CD4-positive, alpha-beta T cell treated with Interleukin-21 for 1 hour (primary cell): ENCODE measurements around the gene AHNAK.
"Not testable (repeated sequence)": the region's sequence is repeated elsewhere in the genome, so short reads cannot be mapped to it uniquely, and the experiment has no call there.

ENCODE experiments used
- DNase-seq: peaks from one replicate; pipeline ENCODE4 v3.0.0-alpha.2; 2020

The AHNAK gene

GRCh38 chr11:62571493-62571892 lies 24.9 kb upstream of the AHNAK start:
- DNase-seq = not testable (repeated sequence)

GRCh38 chr11:62570903-62571302 lies 24.3 kb upstream of the AHNAK start:
- DNase-seq = not testable (repeated sequence)

GRCh38 chr11:62569611-62570010 lies 23.0 kb upstream of the AHNAK start:
- DNase-seq = no peak

- DNase-seq = no peak
Measured at GRCh38 chr11:62567018-62567633, 20.5 kb upstream of the AHNAK start.

GRCh38 chr11:62566247-62566646 lies 19.6 kb upstream of the AHNAK start:
- no peak for DNase-seq

- no peak for DNase-seq
Measured at GRCh38 chr11:62565100-62565802, 18.6 kb upstream of the AHNAK start.

GRCh38 chr11:62561677-62562230 lies 15.1 kb upstream of the AHNAK start:
- not testable (repeated sequence) for DNase-seq

- peak; percentile 86 for DNase-seq
Measured at GRCh38 chr11:62560566-62561103, 14.0 kb upstream of the AHNAK start.

GRCh38 chr11:62559626-62560025 lies 13.0 kb upstream of the AHNAK start:
- not testable (repeated sequence) for DNase-seq

- no peak for DNase-seq
Measured at GRCh38 chr11:62559204-62559603, 12.6 kb upstream of the AHNAK start.

GRCh38 chr11:62558669-62559068 lies 12.1 kb upstream of the AHNAK start:
- no peak for DNase-seq

- DNase-seq = peak; percentile 70
Measured at GRCh38 chr11:62556875-62557631, 10.4 kb upstream of the AHNAK start.

GRCh38 chr11:62556108-62556874 lies 9.7 kb upstream of the AHNAK start:
- peak; percentile 89 for DNase-seq

- DNase-seq = peak; percentile 94
Measured at GRCh38 chr11:62555464-62556107, 9.0 kb upstream of the AHNAK start.

- DNase-seq = peak; percentile 18
Measured at GRCh38 chr11:62554387-62555167, 8.0 kb upstream of the AHNAK start.

- DNase-seq = peak; percentile 22
Measured at GRCh38 chr11:62553839-62554361, 7.3 kb upstream of the AHNAK start.

GRCh38 chr11:62553080-62553838 lies 6.7 kb upstream of the AHNAK start:
- peak; percentile 89 for DNase-seq

- DNase-seq = no peak
Measured at GRCh38 chr11:62552485-62553079, 6.0 kb upstream of the AHNAK start.

- DNase-seq = not testable (repeated sequence)
Measured at GRCh38 chr11:62550478-62550877, 3.9 kb upstream of the AHNAK start.
